ENCODE data around the gene RNF111.
"Not testable (repeated sequence)": the region's sequence is repeated elsewhere in the genome, so short reads cannot be mapped to it uniquely, and the experiment has no call there.

The RNF111 gene

GRCh38 chr15:59138243-59138642, 150.8 kb downstream of the RNF111 start:
- Histone ChIP-seq H3K4me3 (replicated peaks; ENCODE audit: low read depth, low read length) (no peak overlapping the region), H3K27me3 (replicated peaks; ENCODE audit: control insufficient read depth, insufficient read depth, low read length) (no peaks in the 10 kb centered on the region), H3K36me3 (ENCODE audit: control insufficient read depth, insufficient read depth, low read length) (peaks cover 41% of the 10 kb centered on the region)
- DNase-seq (ENCODE audit: extremely low read depth, insufficient read length), result peak; percentile 64
- TF ChIP-seq CTCF (IDR thresholded peaks at IDR 0.05; ENCODE audit: insufficient read depth, low read length, poor library complexity, severe bottlenecking), result peak; percentile 84

DNA sequence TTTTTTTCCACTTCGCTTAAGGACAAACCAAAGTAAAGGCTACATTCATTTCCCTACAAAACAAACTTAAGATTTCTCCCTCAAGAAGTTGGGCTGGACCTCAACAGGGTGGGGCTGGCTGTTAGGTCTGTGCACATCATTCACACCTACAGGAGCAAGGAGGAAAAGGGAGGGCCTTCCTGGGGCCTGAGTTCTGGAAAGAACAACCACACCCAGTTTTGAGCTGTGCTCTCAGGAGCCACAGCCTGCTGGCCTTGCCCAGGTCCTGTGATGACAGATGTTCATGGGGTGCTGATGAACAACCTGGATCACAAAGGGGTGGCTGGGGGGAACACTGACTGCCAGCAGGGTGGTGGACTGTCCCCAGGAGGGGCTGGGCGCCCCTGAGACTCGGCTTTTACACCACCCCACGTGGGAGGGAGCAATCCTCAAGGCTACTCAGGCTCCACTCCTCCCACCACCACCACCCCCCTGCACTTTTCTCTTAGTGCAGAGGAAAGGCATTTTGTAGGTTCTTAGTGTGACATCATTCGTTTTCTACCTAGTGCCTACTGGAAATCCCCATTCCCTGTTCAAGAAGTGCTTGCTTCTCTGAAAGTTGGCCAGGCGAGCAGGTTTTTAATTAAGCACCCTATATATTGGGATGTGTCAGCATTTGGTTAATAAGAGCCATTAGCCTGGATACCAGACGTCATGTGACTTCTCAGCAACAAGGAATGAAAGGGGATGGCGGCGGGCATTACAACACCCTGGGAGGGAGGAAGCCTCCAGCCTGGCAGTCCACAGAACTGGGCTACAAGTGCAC, 153.2 kb downstream of the RNF111 start:
- TF ChIP-seq CTCF (IDR thresholded peaks at IDR 0.05; ENCODE audit: insufficient read depth, low read length, poor library complexity, severe bottlenecking), result no peak
- no peak for DNase-seq (ENCODE audit: extremely low read depth, insufficient read length)
- Histone ChIP-seq H3K4me3 (replicated peaks; ENCODE audit: low read depth, low read length) (no peak overlapping the region), H3K27me3 (replicated peaks; ENCODE audit: control insufficient read depth, insufficient read depth, low read length) (no peaks in the 10 kb centered on the region), H3K36me3 (ENCODE audit: control insufficient read depth, insufficient read depth, low read length) (peaks cover 36% of the 10 kb centered on the region)

DNA sequence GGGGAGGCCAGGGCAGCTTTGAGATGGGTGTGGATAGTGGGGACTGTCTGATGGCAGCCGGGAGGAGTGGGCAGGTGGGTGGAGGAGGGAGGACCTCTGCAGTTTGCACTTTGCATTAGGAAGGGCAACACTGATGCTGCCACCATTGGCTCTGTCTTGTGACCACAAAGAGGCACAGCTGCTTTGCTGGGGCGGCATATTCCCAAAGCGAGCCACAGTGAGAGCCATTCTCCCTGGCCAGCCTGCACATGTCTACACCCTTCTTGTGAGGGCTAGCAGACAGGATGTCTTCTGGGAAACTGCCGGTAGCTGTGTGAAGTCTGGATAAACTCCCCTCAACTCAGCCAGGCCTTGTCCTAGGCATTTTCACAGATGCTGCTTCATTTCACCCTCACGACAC, 155.8 kb downstream of the RNF111 start:
- no peak for DNase-seq (ENCODE audit: extremely low read depth, insufficient read length)
- TF ChIP-seq CTCF (IDR thresholded peaks at IDR 0.05; ENCODE audit: insufficient read depth, low read length, poor library complexity, severe bottlenecking), result no peak
- no peak overlapping the region for H3K4me3 ChIP-seq (replicated peaks; ENCODE audit: low read depth, low read length)
- H3K36me3 ChIP-seq (ENCODE audit: control insufficient read depth, insufficient read depth, low read length), result peaks cover 27% of the 10 kb centered on the region
- H3K27me3 ChIP-seq (replicated peaks; ENCODE audit: control insufficient read depth, insufficient read depth, low read length), result no peaks in the 10 kb centered on the region

- H3K4me3 ChIP-seq (replicated peaks; ENCODE audit: low read depth, low read length); H3K27me3 ChIP-seq (replicated peaks; ENCODE audit: control insufficient read depth, insufficient read depth, low read length); DNase-seq (ENCODE audit: extremely low read depth, insufficient read length): not testable (repeated sequence)
- H3K36me3 ChIP-seq (ENCODE audit: control insufficient read depth, insufficient read depth, low read length), result peaks cover 26% of the 10 kb centered on the region
- TF ChIP-seq CTCF (IDR thresholded peaks at IDR 0.05; ENCODE audit: insufficient read depth, low read length, poor library complexity, severe bottlenecking), result peak; percentile 22
These were observed 157.1 kb downstream of the RNF111 start for GRCh38 chr15:59144594-59144993.
